Measurements from ENCODE around the gene SLC22A17.

The SLC22A17 gene

DNA sequence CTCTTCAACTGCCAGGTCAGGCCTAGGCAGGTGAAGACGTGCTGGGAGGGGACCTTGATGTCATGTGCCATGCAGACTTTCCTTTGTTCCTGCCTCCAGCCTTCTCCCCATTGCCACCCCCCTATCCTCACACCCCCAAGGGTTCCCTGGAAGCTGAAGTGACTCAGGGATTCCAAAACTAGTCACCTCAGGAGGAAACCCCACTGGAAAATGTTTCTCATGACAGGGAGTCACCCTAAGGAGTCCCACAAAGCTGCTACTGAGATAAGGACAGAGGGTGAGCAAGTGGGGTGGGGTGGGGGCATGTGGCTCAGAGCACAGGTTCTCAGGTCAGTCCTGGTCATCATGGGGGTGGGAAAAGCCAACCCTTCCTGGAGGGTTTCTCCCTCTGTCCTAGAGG lies 17.5 kb upstream of the SLC22A17 start:
- H3K27ac ChIP-seq (ENCODE audit: low read length), result no peak overlapping the region
- no peak overlapping the region for H3K4me3 ChIP-seq (ENCODE audit: low read depth in 1 of 2, low read length in 2 of 2)
- H3K4me1 ChIP-seq (ENCODE audit: control insufficient read depth in 1 of 2, insufficient read depth in 2 of 2, low read length in 2 of 2), result peaks cover 3 to 12% of the 10 kb centered on the region in 2 donors
- no peaks in the 10 kb centered on the region for H3K27me3 ChIP-seq (ENCODE audit: low read depth, low read length)
- H3K36me3 ChIP-seq (ENCODE audit: control insufficient read depth in 1 of 2, insufficient read depth in 2 of 2, low read length in 2 of 2), result no peaks in the 10 kb centered on the region
- H3K9me3 ChIP-seq (ENCODE audit: control insufficient read depth in 1 of 2, low read length in 2 of 2), result no peaks in the 10 kb centered on the region

DNA sequence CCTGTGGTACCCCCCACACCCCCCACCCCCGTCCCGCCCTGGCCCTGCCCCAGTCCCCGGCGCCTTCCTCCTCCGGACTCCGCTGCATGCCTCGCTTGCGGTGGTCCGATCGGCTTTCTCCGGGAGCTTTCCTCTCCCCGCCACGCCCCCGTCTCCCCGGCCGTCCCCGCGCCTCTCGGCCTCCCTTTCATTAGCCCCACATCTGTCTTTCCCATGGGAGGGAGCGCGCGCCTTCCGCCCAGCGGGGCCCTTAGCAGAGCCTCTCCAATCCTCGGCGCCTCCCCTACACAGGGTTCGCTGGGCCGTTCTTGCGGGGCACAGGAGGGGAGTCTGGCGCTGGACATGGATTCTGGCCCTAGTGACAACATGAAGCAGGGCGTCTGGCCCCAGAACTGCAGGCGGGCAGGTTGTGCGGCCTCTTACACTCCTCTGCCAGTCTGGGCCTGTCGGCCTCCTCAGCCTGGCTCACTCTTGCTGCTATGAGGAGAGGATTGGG lies 13.8 kb upstream of the SLC22A17 start:
- Histone ChIP-seq H3K4me1 (ENCODE audit: control insufficient read depth in 1 of 2, insufficient read depth in 2 of 2, low read length in 2 of 2) (peaks cover 10 to 36% of the 10 kb centered on the region in 2 donors), H3K9me3 (ENCODE audit: control insufficient read depth in 1 of 2, low read length in 2 of 2) (no peaks in the 10 kb centered on the region), H3K27me3 (ENCODE audit: low read depth, low read length) (no peaks in the 10 kb centered on the region), H3K36me3 (ENCODE audit: control insufficient read depth in 1 of 2, insufficient read depth in 2 of 2, low read length in 2 of 2) (peaks cover 0 to 6% of the 10 kb centered on the region in 2 donors), H3K27ac (ENCODE audit: low read length) (peak overlapping the region; percentile 72), H3K4me3 (ENCODE audit: low read depth in 1 of 2, low read length in 2 of 2) (peak overlapping the region in 1 of 2 donors; percentile 74)

DNA sequence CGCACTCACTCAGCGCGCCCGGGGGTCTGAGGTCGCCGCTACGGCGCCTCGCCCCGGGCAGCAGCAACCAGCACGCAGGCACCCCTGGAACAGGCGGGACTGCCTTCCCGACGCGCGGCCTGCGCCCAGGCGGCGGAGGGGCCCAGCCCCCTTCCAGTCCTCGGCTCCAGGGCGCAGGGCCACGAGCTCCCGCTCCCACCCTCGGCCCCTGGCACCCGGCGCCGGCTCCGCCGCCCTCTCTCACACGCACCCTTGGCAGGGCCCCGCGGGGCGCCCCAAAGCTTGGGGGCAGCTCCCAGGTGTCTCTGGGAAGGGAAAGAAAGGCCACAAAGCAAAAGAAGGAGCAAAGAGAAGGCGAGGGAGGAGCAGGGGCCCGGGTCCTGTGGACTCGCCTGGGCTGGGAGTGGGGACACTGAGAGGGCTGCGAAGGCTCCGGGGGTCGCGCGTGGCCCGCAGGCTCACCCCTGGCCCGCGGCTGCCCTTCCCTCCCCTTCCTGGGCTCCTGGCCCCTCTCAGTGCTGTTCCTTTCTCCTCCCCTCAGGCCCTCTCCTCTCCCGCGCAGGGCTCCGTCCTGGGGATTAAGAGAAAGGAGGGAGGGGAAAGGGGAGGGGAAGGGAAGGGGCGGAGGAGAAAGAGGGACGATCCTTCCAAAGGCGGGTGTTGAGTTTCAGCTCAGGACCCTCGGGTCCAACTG lies 13.2 kb upstream of the SLC22A17 start:
- no peaks in the 10 kb centered on the region for H3K9me3 ChIP-seq (ENCODE audit: control insufficient read depth in 1 of 2, low read length in 2 of 2)
- H3K27ac ChIP-seq (ENCODE audit: low read length), result peak overlapping the region; percentile 67
- H3K27me3 ChIP-seq (ENCODE audit: low read depth, low read length), result no peaks in the 10 kb centered on the region
- H3K4me3 ChIP-seq (ENCODE audit: low read depth in 1 of 2, low read length in 2 of 2), result peak overlapping the region; percentile 16 to 74
- peaks cover 0 to 6% of the 10 kb centered on the region in 2 donors for H3K36me3 ChIP-seq (ENCODE audit: control insufficient read depth in 1 of 2, insufficient read depth in 2 of 2, low read length in 2 of 2)
- peaks cover 10 to 41% of the 10 kb centered on the region in 2 donors for H3K4me1 ChIP-seq (ENCODE audit: control insufficient read depth in 1 of 2, insufficient read depth in 2 of 2, low read length in 2 of 2)

DNA sequence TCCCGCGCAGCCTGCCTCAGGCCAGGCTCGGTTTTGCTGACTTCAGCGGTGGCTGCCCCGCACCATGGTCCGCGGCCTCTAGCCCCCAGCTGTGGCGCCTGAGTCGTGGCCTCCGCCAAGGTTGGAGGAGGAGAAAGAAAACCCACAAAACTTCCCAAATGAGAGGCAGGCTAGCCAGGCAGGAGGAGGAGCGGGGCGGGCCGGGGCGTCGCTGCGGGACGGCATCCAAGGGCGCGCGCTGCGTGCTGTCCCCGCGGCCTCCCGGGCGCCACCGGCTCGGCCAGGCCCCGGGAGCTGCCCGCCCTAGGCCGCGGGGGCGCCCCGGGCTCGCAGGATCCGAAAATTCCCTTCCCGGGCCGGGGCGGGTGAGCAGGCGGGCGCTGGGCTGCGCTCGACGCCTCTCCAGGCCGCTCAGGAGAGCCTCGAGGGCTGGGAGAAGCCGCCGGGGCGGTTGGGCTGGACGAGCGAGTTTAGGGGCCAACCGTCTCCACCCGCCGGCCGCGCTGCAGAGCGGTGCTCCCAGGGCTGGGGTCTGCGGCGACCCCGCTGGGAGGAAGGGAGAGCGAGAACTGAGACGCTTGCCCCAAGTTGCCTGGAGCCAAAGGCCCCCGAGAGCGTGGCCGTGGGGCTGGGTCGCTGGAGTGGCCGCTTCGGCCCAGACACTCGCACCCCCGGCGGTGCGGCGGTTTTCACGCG lies 12.5 kb upstream of the SLC22A17 start, which contains the start of gene EFS:
TSS of gene EFS (minus strand) at position 137 of the 696 bp plus-strand sequence. CDS start 147 bp downstream, outside the sequence.
- no peaks in the 10 kb centered on the region for H3K27me3 ChIP-seq (ENCODE audit: low read depth, low read length)
- peaks cover 10 to 46% of the 10 kb centered on the region in 2 donors for H3K4me1 ChIP-seq (ENCODE audit: control insufficient read depth in 1 of 2, insufficient read depth in 2 of 2, low read length in 2 of 2)
- H3K36me3 ChIP-seq (ENCODE audit: control insufficient read depth in 1 of 2, insufficient read depth in 2 of 2, low read length in 2 of 2), result peaks cover 0 to 11% of the 10 kb centered on the region in 2 donors
- H3K9me3 ChIP-seq (ENCODE audit: control insufficient read depth in 1 of 2, low read length in 2 of 2), result no peaks in the 10 kb centered on the region
- peak within 1 kb of the TSS; percentile 57 to 74 for H3K4me3 ChIP-seq (ENCODE audit: low read depth in 1 of 2, low read length in 2 of 2)
- H3K27ac ChIP-seq (ENCODE audit: low read length), result peak within 1 kb of the TSS; percentile 86

DNA sequence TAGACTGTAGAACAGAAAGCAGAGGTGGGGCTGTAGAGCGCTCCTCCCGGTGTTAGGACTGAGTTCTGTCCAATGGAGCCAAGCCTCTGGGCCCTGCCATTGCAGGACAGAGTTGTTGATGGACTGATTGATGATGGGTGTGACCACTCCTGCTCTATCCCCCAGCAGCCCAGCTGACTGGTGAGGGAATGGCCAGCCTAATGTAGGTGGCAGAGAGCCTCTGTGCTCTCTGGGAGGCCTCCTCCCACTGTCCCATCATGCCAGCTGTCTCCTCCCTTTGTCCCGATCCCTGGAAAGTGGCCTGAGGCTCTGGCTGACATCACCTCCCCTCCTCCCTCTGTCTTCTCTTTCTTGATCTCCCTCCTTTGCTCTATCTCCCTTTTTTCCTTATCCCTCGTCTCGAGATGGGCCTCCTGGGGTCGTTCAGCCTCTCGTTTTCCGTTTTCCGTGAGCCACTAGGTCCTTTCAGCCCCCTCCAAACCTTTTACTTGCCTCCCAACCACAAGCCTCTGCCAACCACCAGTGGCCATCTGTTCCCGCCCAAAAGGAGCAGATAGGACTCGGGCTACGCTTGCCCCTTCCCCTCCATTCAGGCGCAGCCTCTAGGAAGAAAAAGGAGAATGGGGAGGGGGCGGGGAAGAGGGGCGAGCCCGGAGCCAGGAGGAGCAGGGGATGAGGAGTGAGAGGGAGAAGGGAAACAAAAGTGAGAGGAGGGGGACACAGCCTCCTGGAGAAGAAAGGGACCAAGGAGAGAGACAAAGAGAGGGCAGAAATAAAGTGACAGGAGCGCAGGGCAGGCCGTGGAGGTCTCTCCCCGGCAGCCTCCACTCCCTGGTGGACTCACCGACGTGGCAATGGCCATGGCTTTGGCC lies 11.7 kb upstream of the SLC22A17 start:
- H3K9me3 ChIP-seq (ENCODE audit: control insufficient read depth in 1 of 2, low read length in 2 of 2), result no peaks in the 10 kb centered on the region
- H3K27me3 ChIP-seq (ENCODE audit: low read depth, low read length), result no peaks in the 10 kb centered on the region
- H3K36me3 ChIP-seq (ENCODE audit: control insufficient read depth in 1 of 2, insufficient read depth in 2 of 2, low read length in 2 of 2), result peaks cover 0 to 19% of the 10 kb centered on the region in 2 donors
- H3K4me3 ChIP-seq (ENCODE audit: low read depth in 1 of 2, low read length in 2 of 2), result peak overlapping the region; percentile 57 to 74
- H3K4me1 ChIP-seq (ENCODE audit: control insufficient read depth in 1 of 2, insufficient read depth in 2 of 2, low read length in 2 of 2), result peaks cover 10 to 54% of the 10 kb centered on the region in 2 donors
- H3K27ac ChIP-seq (ENCODE audit: low read length), result peak overlapping the region; percentile 86

DNA sequence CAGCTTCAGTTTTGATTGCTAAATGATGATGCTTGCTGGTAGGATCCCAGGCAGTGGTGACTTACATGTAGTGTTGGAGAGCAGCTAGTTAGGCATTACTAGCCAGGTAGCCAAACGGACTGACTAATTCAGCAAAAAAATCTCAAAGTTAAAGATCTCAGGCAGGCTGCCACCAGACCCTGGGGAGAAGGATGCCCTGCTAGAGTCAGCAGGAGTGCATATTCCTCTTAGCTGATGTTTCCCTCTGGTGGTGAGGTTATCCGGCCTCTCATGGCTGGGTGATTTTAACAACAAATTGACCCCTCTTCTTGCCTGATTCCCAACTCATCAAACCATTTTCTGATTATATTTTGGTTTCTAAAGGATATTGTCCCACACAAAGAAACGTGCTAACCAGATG lies 9.5 kb upstream of the SLC22A17 start:
- no peaks in the 10 kb centered on the region for H3K27me3 ChIP-seq (ENCODE audit: low read depth, low read length)
- peaks cover 3 to 23% of the 10 kb centered on the region in 2 donors for H3K36me3 ChIP-seq (ENCODE audit: control insufficient read depth in 1 of 2, insufficient read depth in 2 of 2, low read length in 2 of 2)
- peak overlapping the region; percentile 27 for H3K27ac ChIP-seq (ENCODE audit: low read length)
- H3K9me3 ChIP-seq (ENCODE audit: control insufficient read depth in 1 of 2, low read length in 2 of 2), result no peaks in the 10 kb centered on the region
- peaks cover 10 to 54% of the 10 kb centered on the region in 2 donors for H3K4me1 ChIP-seq (ENCODE audit: control insufficient read depth in 1 of 2, insufficient read depth in 2 of 2, low read length in 2 of 2)
- H3K4me3 ChIP-seq (ENCODE audit: low read depth in 1 of 2, low read length in 2 of 2), result no peak overlapping the region

DNA sequence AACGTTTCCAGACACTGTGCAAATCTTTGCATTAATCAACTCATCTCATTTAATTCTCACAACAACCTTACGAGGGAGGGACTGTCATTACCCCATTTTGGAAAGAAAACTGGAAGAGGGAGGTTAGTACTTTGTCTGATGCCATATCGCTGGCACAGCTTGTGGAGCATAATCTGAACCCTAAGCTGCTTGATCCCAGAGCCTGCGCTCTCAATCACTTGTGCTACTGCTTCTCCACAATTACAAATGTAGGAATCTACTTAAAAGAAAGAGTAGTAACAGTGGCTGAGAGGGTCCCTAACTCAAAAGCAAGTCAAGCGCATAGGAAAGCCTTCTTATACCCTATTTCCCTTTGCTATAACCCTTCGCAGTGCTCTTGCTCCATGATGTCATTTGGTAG lies 9.1 kb upstream of the SLC22A17 start:
- no peak overlapping the region for H3K4me3 ChIP-seq (ENCODE audit: low read depth in 1 of 2, low read length in 2 of 2)
- H3K9me3 ChIP-seq (ENCODE audit: control insufficient read depth in 1 of 2, low read length in 2 of 2), result no peaks in the 10 kb centered on the region
- peak overlapping the region; percentile 27 for H3K27ac ChIP-seq (ENCODE audit: low read length)
- H3K27me3 ChIP-seq (ENCODE audit: low read depth, low read length), result no peaks in the 10 kb centered on the region
- H3K4me1 ChIP-seq (ENCODE audit: control insufficient read depth in 1 of 2, insufficient read depth in 2 of 2, low read length in 2 of 2), result peaks cover 8 to 50% of the 10 kb centered on the region in 2 donors
- H3K36me3 ChIP-seq (ENCODE audit: control insufficient read depth in 1 of 2, insufficient read depth in 2 of 2, low read length in 2 of 2), result peaks cover 3 to 26% of the 10 kb centered on the region in 2 donors

DNA sequence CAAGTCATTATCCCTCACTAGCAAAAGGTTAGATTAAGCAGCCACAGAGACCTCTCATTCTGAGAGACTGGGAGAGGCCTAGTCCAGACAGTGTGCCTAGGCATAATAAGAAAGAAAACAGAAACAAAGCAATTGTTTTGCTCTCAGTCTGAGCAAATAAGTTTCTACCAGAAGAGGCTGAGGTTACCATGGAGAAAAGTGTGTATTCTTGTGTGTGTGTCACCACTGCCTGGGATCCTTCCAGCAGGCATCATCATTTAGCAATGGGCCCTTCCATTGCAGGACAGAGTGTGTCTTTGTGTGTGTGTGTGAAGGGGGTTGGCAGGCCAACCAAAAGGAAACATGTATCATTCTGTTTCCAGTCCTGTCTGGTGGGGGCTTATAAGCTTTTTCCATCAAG lies 8.6 kb upstream of the SLC22A17 start:
- Histone ChIP-seq H3K36me3 (ENCODE audit: control insufficient read depth in 1 of 2, insufficient read depth in 2 of 2, low read length in 2 of 2) (peaks cover 3 to 26% of the 10 kb centered on the region in 2 donors), H3K4me1 (ENCODE audit: control insufficient read depth in 1 of 2, insufficient read depth in 2 of 2, low read length in 2 of 2) (peaks cover 7 to 47% of the 10 kb centered on the region in 2 donors), H3K27ac (ENCODE audit: low read length) (peak overlapping the region; percentile 50), H3K9me3 (ENCODE audit: control insufficient read depth in 1 of 2, low read length in 2 of 2) (no peaks in the 10 kb centered on the region), H3K4me3 (ENCODE audit: low read depth in 1 of 2, low read length in 2 of 2) (no peak overlapping the region), H3K27me3 (ENCODE audit: low read depth, low read length) (no peaks in the 10 kb centered on the region)

DNA sequence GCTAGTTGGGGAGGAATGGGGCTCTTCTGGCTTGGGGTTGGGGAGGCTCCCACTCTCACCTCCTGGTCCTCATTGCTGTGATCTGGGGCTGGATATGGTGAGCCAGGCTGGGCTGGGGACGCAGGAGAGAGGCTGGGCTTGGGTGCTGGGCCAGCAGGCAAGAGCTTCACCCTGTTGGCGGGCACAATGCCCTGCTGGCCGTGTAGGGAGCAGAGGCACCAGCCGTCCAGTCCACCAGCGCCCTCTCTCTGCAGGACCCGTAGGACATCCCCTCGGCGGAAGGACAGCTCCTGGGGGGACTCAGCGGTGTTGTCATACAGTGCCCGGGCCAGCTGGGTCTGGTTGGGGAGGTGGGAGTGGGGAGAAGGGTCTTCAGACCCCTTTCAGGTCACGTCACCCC lies 7.8 kb upstream of the SLC22A17 start:
- peak overlapping the region; percentile 50 for H3K27ac ChIP-seq (ENCODE audit: low read length)
- peaks cover 7 to 47% of the 10 kb centered on the region in 2 donors for H3K4me1 ChIP-seq (ENCODE audit: control insufficient read depth in 1 of 2, insufficient read depth in 2 of 2, low read length in 2 of 2)
- no peak overlapping the region for H3K4me3 ChIP-seq (ENCODE audit: low read depth in 1 of 2, low read length in 2 of 2)
- H3K36me3 ChIP-seq (ENCODE audit: control insufficient read depth in 1 of 2, insufficient read depth in 2 of 2, low read length in 2 of 2), result peaks cover 3 to 26% of the 10 kb centered on the region in 2 donors
- H3K27me3 ChIP-seq (ENCODE audit: low read depth, low read length), result no peaks in the 10 kb centered on the region
- H3K9me3 ChIP-seq (ENCODE audit: control insufficient read depth in 1 of 2, low read length in 2 of 2), result no peaks in the 10 kb centered on the region

DNA sequence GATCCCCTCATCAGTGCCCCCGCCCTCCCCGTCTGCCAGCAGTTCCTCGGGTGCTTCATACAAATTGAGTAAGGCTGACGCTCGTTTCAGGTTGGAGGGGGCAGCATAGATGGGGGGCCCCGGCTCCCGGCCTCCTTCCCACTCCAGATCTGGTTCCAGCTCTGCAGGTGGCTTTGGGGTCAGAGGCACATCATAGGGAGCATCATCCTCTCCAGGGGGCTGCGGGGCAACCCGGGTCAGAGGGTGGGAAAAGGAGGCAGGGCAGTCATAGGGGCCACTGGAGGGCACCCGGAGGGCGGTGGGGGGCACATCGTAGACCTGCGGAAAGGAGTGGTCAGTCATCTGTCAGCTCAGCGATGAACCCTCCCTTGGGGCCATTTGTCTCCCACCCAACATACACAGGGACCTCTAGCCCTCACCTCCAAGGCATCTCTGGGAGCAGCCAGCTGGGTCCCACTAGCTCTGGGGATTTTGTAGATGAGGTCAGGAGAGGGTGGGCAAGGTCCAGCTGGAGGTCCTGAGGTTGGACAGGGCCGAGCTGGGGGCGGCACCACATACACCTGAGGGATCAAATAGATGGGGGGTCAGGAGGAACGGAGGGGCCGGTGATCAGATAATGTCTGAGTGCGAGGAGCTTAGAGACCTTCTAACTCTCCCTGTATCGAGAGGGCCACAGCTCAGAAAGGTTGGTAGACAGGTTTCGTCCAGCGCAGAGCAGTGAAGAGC lies 7.2 kb upstream of the SLC22A17 start:
- Histone ChIP-seq H3K9me3 (ENCODE audit: control insufficient read depth in 1 of 2, low read length in 2 of 2) (no peaks in the 10 kb centered on the region), H3K36me3 (ENCODE audit: control insufficient read depth in 1 of 2, insufficient read depth in 2 of 2, low read length in 2 of 2) (peaks cover 3 to 26% of the 10 kb centered on the region in 2 donors), H3K27ac (ENCODE audit: low read length) (no peak overlapping the region), H3K4me3 (ENCODE audit: low read depth in 1 of 2, low read length in 2 of 2) (no peak overlapping the region), H3K27me3 (ENCODE audit: low read depth, low read length) (no peaks in the 10 kb centered on the region), H3K4me1 (ENCODE audit: control insufficient read depth in 1 of 2, insufficient read depth in 2 of 2, low read length in 2 of 2) (peaks cover 7 to 47% of the 10 kb centered on the region in 2 donors)
